HG02759 (cell line): Measurements from ENCODE around the gene INTS11.

ENCODE experiments used
- ATAC-seq: cut with Tn5 transposase; IDR thresholded peaks from one replicate; pipeline ENCODE4 v1.9.1; 2021; ENCODE audit warnings: mild to moderate bottlenecking, moderate library complexity; ENCODE audit not compliant: unreplicated experiment

Gene INTS11

GRCh38 chr1:1287288-1288110 lies 37.0 kb downstream of the INTS11 start:
- no peak for ATAC-seq

- ATAC-seq, result no peak
Observed at GRCh38 chr1:1286313-1287261, 37.9 kb downstream of the INTS11 start.

- no peak for ATAC-seq
Observed at GRCh38 chr1:1285611-1286311, 38.7 kb downstream of the INTS11 start.

- no peak for ATAC-seq
Observed at GRCh38 chr1:1285102-1285571, 39.3 kb downstream of the INTS11 start.

- no peak for ATAC-seq
Observed at GRCh38 chr1:1284221-1285101, 40.0 kb downstream of the INTS11 start.

- ATAC-seq, result no peak
Observed at GRCh38 chr1:1283821-1284220, 40.6 kb downstream of the INTS11 start.

GRCh38 chr1:1282998-1283397 lies 41.5 kb downstream of the INTS11 start:
- ATAC-seq, result no peak

GRCh38 chr1:1281533-1282321 lies 42.7 kb downstream of the INTS11 start:
- no peak for ATAC-seq

GRCh38 chr1:1280782-1281481 lies 43.5 kb downstream of the INTS11 start:
- no peak for ATAC-seq

GRCh38 chr1:1279028-1279427 lies 45.4 kb downstream of the INTS11 start:
- ATAC-seq, result no peak

GRCh38 chr1:1278620-1279019 lies 45.8 kb downstream of the INTS11 start:
- no peak for ATAC-seq

GRCh38 chr1:1275836-1276235 lies 48.6 kb downstream of the INTS11 start:
- ATAC-seq, result no peak

GRCh38 chr1:1274931-1275431 lies 49.5 kb downstream of the INTS11 start:
- no peak for ATAC-seq

- no peak for ATAC-seq
Observed at GRCh38 chr1:1274299-1274930, 50.0 kb downstream of the INTS11 start.

- peak; percentile 84 for ATAC-seq
Observed at GRCh38 chr1:1273512-1274298, 50.8 kb downstream of the INTS11 start, which contains the start of gene UBE2J2. TSS of gene UBE2J2 (minus strand) at chr1:1273854. CDS start at chr1:1267992, 5,862 bp downstream.

- no peak for ATAC-seq
Observed at GRCh38 chr1:1273209-1273511, 51.3 kb downstream of the INTS11 start.
